Measurements from ENCODE around the gene HDGFL1.

HDGFL1 gene

DNA sequence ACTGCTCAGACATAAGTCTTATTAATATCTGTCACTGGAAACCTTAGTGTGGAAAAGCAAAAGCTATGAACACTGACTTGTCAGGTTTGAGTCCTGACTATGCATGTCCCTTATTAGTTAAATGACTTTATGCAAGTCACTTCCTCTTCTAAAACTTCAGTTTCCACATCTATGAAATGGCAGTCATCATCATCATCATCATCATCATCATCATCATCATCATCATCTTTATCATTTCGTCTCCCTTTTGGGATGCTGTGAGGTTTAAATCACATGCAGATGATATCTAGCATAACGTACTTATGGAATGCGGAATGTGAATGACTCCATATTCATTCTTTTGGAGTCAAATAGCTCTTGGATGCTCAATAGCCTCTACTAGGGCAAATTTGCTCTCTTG lies 24.5 kb downstream of the HDGFL1 start:
- TF ChIP-seq, protein P1, sequence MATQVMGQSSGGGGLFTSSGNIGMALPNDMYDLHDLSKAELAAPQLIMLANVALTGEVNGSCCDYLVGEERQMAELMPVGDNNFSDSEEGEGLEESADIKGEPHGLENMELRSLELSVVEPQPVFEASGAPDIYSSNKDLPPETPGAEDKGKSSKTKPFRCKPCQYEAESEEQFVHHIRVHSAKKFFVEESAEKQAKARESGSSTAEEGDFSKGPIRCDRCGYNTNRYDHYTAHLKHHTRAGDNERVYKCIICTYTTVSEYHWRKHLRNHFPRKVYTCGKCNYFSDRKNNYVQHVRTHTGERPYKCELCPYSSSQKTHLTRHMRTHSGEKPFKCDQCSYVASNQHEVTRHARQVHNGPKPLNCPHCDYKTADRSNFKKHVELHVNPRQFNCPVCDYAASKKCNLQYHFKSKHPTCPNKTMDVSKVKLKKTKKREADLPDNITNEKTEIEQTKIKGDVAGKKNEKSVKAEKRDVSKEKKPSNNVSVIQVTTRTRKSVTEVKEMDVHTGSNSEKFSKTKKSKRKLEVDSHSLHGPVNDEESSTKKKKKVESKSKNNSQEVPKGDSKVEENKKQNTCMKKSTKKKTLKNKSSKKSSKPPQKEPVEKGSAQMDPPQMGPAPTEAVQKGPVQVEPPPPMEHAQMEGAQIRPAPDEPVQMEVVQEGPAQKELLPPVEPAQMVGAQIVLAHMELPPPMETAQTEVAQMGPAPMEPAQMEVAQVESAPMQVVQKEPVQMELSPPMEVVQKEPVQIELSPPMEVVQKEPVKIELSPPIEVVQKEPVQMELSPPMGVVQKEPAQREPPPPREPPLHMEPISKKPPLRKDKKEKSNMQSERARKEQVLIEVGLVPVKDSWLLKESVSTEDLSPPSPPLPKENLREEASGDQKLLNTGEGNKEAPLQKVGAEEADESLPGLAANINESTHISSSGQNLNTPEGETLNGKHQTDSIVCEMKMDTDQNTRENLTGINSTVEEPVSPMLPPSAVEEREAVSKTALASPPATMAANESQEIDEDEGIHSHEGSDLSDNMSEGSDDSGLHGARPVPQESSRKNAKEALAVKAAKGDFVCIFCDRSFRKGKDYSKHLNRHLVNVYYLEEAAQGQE (IDR thresholded peaks at IDR 0.05; ENCODE audit: insufficient read depth in 1 of 2, low read depth in 2 of 2, low read length in 2 of 2): no peak
- no peak for TF ChIP-seq TAF1 (IDR thresholded peaks at IDR 0.05; ENCODE audit: borderline replicate concordance, insufficient read depth, low read length)
- no peak for TF ChIP-seq SIN3A (IDR thresholded peaks at IDR 0.05; ENCODE audit: borderline replicate concordance, insufficient read depth, low read length)
- no peak for TF ChIP-seq POLR2AphosphoS5 (IDR thresholded peaks at IDR 0.05; ENCODE audit: low read depth, low read length)
- no peak for TF ChIP-seq FOXP2 (optimal IDR thresholded peaks at IDR 0.05; ENCODE audit: borderline replicate concordance, extremely low read depth, extremely low read length, insufficient read depth)

- TF ChIP-seq FOXP2 (optimal IDR thresholded peaks at IDR 0.05; ENCODE audit: borderline replicate concordance, extremely low read depth, extremely low read length, insufficient read depth) (no peak), POLR2AphosphoS5 (IDR thresholded peaks at IDR 0.05; ENCODE audit: low read depth, low read length) (no peak), TAF1 (IDR thresholded peaks at IDR 0.05; ENCODE audit: borderline replicate concordance, insufficient read depth, low read length) (no peak), SIN3A (IDR thresholded peaks at IDR 0.05; ENCODE audit: borderline replicate concordance, insufficient read depth, low read length) (no peak)
- TF ChIP-seq, protein P1 (IDR thresholded peaks at IDR 0.05; ENCODE audit: insufficient read depth in 1 of 2, low read depth in 2 of 2, low read length in 2 of 2): no peak
These were observed 26.6 kb downstream of the HDGFL1 start for GRCh38 chr6:22596011-22596410.

- no peak for TF ChIP-seq TAF1 (IDR thresholded peaks at IDR 0.05; ENCODE audit: borderline replicate concordance, insufficient read depth, low read length)
- no peak for TF ChIP-seq FOXP2 (optimal IDR thresholded peaks at IDR 0.05; ENCODE audit: borderline replicate concordance, extremely low read depth, extremely low read length, insufficient read depth)
- TF ChIP-seq SIN3A (IDR thresholded peaks at IDR 0.05; ENCODE audit: borderline replicate concordance, insufficient read depth, low read length): no peak
These were observed 29.0 kb downstream of the HDGFL1 start for GRCh38 chr6:22598339-22598738.

- no peak for TF ChIP-seq SIN3A (IDR thresholded peaks at IDR 0.05; ENCODE audit: borderline replicate concordance, insufficient read depth, low read length)
- TF ChIP-seq, protein P1 (IDR thresholded peaks at IDR 0.05; ENCODE audit: insufficient read depth in 1 of 2, low read depth in 2 of 2, low read length in 2 of 2): no peak
- no peak for TF ChIP-seq FOXP2 (optimal IDR thresholded peaks at IDR 0.05; ENCODE audit: borderline replicate concordance, extremely low read depth, extremely low read length, insufficient read depth)
- TF ChIP-seq TAF1 (IDR thresholded peaks at IDR 0.05; ENCODE audit: borderline replicate concordance, insufficient read depth, low read length): no peak
- TF ChIP-seq POLR2AphosphoS5 (IDR thresholded peaks at IDR 0.05; ENCODE audit: low read depth, low read length): no peak
These were observed 30.7 kb downstream of the HDGFL1 start for GRCh38 chr6:22600059-22600458.

GRCh38 chr6:22601984-22602383 lies 32.6 kb downstream of the HDGFL1 start:
- no peak for TF ChIP-seq FOXP2 (optimal IDR thresholded peaks at IDR 0.05; ENCODE audit: borderline replicate concordance, extremely low read depth, extremely low read length, insufficient read depth)
- TF ChIP-seq, protein P1 (IDR thresholded peaks at IDR 0.05; ENCODE audit: insufficient read depth in 1 of 2, low read depth in 2 of 2, low read length in 2 of 2): no peak
- TF ChIP-seq SIN3A (IDR thresholded peaks at IDR 0.05; ENCODE audit: borderline replicate concordance, insufficient read depth, low read length): no peak
- TF ChIP-seq POLR2AphosphoS5 (IDR thresholded peaks at IDR 0.05; ENCODE audit: low read depth, low read length): no peak
- no peak for TF ChIP-seq TAF1 (IDR thresholded peaks at IDR 0.05; ENCODE audit: borderline replicate concordance, insufficient read depth, low read length)

Data from PFSK-1 (cell line).